Middle frontal gyrus (tissue), 1 donor: ENCODE results near the gene NLRP5.

Experiments
- DNase-seq: peaks from one replicate; pipeline ENCODE4 v3.0.0-alpha.2; 2015; ENCODE audit warnings: low spot score; ENCODE audit errors: extremely low spot score

The NLRP5 gene

DNA sequence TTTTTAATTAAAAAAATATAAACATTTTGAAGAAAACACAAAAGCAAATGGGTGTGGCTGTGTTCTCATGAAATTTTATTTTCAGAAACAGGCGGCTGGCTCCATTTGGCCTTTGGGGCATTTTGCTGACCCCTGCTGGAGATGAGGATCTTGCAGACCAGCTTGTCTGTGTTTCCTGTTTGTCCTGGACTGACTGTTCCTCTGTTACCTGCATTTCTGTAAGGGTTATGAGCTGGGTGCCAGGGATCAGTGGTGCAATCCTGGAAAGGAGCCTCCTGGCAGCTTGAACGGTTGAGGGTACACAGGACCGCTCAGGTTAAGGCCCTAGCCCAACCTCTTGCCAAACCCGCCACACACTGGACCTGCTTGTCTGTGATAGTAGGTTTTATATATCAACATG lies 84.6 kb downstream of the NLRP5 start:
- no peak for DNase-seq

DNA sequence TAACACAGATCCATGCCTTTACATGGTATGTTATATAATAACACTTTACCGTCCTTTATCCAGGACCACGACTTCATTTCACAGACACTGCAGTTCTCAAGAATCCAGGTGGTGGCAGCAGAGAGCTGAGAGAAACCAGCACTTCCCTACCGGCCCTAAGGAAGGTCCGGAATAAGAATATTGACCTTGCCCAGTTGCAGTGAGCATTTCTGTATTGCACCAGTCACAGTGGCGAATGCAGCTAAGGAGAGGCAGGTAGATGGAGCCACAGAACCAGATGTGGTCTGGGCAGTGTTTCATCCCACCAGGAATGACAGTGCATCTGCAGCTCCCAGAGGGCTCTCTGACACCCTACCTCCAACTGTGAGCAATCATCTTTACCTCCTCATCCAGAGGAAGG lies 89.9 kb downstream of the NLRP5 start:
- DNase-seq, result no peak

DNA sequence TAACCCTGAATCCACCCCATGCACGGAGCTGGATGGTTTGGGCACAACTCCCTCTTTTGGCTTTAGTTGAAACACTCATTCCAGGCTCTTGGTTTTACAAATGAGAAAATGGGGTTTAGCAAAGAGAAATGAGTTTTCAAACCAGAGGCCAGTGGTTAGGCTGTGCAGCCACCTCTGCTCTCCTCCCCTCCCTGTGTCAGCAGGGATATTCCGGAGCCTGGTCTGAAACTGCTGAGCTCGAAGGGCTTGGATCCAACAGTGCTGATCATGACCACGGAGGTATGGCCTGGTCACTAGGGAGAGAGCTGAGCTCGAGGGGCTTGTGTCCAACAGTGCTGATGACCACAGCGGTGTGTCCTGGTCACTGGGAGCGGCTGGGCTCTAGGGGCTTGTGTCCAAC lies 93.0 kb downstream of the NLRP5 start:
- no peak for DNase-seq

DNA sequence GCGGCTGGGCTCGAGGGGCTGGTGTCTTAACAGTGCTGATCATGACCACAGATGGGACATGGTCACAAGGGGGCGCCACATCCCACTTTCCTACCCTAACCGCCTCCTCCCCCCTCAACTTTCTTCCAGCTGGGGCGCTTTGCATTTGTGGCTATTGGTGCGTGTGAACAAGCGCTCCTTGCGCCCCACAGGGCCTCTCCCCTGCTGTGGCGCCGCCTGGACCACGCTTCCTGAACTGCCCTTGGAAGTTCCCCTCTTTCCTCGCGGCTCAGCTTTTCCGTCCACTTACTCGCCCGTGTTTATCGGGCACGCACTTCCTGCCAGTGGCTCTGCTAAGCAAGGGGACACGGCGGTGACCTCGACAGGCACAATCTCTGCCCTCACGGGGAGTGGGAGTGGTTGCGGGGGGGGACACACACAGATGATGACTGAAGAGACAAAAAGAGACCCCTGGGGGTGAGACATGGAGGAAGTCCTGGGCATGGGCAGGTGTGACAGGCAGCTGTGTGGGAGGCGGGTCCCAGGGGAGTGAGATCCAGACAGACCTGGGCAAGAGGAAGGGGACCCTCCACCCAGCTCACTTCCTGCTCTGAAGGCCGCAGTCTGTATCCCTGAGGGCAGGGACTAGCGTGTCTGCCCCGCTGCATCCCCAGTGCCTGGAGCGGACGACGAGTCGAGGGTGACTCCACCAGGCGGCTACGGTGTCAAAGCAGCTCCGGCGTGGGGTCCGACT lies 94.3 kb downstream of the NLRP5 start:
- DNase-seq, result peak; percentile 11

DNA sequence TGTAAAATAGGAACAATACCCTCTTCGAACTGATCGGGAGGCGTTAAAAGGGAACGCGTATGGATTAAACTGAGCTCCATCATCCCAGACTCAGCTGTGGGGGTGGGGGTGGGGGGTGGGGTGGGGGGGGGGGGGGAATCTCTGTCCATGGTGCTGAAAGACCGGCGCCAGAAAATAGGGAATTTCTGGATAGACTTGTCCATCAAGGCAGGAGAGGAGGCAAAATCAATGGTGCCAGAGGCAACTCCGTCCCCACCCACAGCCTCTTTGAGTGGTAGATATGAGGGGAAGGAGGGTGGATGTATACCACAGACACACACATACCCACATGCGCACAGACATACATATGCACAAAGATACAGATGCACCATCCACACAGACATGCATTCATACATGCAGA lies 97.1 kb downstream of the NLRP5 start:
- no peak for DNase-seq

DNA sequence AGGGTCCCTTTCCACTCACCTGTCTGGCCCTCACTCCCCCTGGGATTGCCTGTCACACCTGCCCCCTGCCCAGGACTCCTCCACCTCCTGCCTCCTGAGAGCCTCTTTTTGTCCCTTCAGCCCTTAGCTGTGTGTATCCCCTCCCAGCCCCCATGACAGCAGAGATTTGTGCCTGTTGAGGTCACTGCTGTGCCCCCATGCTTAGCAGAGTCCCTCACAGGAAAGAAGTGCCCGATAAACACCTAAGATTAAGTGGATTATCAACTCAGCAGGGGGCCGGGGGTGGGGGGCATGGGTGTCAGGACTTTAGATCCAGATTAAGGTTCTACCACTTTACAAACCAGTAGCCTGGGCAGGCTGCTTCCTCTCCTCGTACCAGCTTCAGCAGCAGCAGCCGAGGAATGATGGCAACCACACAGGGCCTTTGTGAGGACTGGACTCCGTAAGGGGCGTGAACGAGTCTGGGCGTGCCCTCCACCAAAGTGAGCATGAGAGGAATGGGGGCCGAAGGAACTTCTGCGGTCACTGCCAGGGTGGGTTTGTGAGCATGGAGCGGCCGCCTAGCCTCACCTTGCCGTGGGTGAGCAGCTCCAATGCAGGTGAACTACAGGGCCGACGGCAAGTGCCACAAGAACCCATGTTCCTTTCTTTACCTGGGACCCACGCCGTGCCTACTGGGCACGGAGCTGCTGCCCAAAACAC lies 98.4 kb downstream of the NLRP5 start:
- DNase-seq, result no peak

DNA sequence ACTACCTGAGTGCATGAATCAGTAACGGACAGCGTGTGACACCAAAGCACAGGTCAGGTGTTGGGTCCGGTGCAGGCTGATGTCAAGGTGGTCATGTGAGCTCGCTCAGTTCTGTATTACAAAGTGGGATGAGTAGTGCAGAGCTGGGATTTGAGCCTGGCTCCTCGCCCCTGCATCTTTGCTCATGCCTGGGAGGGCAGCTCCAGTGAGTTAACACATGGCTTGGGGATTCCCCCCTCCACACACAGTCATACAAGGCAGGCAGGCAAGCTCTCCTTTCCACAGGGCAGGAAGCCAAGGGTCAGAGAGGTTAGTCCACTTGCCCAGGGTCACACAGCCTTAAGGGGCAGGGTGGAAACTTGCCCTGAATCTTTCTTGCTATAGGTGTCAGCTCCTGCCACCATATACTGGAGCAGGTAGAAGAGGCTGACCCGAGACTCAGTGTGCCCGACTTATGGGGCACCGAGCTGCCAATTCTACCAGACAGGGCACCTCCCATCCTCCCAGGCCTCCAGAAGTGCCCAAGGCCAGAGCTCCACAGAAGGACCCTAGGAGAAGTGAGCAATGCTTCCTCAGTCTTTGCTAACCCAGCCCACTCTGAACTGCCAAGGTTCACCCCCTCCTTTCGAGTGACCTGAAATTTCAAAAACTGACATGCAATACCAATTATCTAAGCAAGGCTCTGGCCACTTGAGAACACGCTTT lies 99.1 kb downstream of the NLRP5 start:
- no peak for DNase-seq

DNA sequence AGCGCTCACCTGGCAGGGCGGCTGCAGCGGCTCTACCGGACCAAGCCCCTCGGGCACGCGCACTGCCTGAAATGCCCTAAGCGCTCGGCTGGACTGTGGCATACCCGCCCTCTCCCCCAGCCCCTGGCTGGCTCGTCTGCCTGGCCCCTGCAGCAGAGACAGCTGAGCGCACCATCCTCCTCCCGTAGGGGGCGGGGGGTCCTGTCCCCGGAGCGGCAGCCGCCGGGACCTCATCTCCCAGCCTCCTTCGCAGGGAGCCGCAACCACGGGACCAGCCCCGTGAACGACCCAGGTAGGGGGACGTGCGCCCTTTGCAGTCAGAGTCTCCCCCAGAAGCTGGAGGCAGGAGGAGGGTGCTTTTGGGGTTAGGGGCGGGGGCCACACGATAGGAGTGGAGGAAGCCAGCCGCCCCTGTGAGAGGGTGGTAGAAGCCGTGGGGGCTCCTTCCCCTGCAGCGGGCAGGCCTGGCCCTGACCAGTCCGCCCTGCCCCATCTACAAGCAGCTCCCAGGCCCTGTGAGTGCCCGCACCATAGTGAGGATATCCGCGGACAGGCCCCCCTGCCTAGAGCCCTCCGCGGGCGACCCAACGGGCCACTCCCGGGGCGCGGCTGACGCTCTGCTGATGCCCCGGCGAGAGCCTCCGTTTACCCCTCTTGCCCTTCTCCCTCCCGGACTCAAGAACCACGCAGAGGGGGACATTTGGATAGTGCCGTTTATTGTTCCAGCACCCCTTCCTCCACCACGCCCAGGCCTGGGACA lies 100.3 kb downstream of the NLRP5 start:
- DNase-seq, result no peak

DNA sequence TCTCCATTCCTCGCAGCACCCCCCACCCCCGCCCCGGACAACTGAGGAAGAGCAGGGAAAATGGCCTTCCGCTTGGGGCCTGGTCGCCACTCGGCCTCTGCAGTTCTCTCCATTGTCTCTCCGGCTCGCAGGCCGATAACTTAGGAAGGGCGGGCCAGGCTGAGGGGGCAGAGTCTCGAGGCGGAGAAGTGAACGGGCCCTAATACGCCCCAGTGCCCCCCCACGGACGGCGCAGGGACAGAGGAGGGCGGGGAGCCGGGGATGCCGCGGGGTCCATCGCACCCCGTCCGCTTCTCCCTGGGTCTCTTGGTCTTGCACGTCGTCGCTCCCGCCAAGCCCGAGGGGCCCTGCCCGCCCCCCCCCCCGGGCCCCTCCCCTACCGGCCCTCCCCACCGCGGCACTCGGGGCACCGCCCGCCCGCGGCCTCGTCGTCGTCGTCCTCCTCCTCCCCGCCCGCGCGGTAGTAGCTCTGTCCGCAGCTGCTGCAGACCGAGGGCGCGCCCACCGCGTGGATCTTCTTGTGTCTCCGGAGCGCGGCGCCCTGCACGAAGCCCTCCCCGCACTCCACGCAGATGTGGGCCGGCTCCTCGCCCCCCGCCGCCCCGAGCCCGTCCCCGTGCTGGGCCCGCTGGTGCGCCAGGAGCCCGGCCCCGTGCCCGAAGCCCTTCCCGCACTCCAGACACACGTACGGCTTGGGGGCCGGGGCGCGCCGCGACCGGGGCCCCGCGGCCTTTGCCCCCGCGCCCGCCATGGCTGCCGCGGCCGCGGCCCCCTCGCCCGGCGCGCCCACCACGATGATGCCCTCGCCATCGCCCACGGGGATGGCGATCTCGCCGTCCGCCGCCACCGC lies 101.3 kb downstream of the NLRP5 start:
- DNase-seq, result no peak

DNA sequence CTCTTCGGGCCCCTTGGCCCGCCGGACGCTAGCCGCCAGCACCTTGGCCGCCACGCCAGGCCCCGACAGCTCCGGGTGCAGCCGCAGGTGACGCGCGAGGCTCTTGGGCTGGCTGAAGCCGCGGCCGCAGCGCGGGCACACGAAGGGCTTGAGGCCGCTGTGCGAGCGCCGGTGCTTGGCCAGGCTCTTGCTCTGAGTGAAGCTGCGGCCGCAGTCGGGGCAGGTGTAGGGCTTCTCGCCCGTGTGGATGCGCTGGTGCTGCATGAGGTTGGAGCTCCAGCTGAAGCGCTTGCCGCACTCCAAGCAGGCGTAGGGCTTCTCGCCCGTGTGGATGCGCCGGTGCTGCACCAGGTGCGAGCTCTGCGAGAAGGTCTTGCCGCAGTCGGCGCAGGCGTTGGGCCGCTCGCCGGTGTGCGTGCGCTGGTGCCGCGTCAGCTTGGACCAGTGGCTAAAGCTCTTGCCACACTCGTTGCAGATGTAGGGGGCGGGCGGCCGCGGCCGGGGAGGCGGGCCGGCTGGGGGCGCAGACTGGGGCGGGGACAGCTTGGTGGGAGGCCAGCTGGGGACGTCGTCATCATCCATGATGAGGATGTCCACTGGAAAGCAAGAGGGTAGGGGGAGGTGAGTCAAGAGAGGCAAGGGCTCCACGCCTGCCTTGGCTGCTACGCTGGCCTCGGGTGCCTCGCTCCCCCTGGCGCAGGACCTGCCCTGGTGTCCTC lies 102.1 kb downstream of the NLRP5 start:
- DNase-seq, result no peak

DNA sequence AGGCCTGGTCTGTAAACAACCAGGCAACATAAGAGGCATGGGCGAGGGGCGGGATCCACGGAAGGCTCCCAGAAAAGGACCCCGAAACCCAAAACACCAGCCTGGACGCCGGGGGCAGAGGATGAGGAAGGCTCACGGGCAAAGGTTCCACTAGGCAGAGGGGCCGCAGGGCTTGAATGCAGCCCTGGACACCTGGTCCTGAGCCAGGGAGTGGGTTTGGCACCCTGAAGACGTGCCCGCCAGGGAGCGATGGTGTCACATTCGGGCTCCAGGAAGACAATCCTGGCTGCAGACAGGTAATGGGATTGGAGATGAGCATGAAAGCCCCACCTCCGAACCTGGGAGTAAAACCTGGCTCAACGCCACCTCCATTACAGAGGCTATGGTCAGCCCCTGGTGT lies 102.8 kb downstream of the NLRP5 start:
- DNase-seq, result no peak

DNA sequence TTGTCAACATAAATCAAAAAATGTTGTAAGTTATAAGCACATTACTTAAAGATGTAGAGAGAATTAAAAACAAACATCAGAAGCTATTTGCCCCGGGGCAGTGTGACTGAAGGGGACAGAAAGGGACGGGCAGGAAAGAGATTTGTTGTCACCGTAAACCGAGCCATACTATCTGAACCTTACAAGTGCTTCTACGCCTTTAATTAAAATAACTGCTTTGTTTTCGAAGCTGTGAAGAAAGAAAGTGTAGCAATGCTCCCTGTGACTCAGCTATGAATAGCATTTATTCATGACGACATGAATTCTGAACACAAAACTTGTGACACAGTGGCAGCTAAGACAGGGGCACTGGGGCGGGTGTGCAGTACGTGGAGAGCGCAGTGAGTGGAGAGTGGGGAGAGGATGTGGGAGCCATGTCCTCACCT lies 104.5 kb downstream of the NLRP5 start:
- no peak for DNase-seq

DNA sequence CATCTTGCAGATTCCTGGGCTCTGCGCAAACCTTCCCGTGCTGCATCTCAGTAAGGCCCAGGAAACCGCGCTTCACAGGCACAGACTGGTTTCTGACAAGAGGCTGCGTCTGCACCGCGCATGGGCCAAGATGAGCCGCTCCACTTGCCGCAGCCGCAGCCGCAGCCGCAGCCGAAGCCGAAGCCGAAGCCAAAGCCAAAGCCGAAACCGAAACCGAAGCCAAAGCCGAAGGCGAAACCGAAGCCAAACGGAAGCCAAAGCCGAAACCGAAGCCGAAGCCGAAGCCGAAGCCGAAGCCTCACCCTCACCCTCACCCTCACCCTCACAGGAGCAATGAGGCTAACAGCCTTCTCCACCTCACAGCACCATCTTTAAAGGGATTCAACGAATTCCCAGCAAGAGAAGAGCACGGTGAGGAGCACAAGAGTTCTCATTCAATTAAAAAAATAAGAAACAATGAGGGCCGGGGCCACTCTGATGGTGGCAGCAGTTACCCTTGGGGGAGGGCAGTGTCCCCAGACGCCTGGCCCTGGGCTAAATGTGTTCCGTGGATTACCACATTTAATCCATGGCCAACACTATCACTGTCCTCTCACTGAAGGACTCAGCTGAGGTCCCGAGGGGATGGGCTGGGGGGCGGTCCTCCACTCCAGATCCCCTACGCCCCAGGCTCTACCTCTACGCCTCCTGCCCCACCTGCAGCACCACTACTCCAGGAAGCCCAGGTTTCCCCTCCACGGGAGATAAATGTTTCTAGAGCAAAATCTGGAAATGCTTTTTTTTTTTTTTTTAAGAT lies 105.4 kb downstream of the NLRP5 start:
- no peak for DNase-seq

DNA sequence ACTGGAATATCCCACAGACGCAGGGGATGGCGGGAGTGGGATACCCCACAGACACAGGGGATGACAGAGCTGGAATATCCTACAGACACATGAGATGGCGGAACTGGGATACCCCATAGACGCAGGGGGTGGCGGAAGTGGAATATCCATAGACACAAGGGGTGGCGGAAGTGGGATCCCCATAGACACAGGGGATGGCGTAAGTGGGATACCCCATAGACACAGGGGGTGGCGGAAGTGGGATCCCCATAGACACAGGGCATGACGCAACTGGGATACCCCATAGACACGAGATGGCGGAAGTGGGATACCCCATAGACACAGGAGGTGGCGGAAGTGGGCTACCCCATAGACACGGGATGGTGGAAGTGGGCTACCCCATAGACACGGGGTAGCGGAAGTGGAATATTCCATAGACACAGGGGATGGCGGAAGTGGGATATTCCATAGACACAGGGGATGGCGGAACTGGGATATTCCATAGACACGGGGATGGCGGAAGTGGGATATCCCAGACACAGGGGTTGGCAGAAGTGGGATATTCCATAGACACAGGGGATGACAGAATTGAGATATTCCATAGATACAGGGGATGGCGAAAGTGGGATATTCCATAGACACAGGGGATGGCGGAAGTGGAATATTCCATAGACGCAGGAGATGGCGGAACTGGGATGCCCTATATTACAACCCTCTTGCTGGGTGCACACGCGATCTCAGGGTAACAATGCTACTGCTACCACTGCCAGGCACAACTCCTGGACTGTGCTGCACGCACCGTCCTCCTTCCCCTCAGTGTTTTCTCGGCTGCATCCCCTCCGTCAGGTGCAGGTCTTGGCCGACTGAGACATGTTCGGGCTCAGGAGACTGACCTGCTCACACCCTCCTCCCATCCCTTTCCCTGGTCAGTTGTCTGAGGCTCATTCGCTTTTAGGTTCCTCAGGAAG lies 106.4 kb downstream of the NLRP5 start:
- DNase-seq, result no peak

DNA sequence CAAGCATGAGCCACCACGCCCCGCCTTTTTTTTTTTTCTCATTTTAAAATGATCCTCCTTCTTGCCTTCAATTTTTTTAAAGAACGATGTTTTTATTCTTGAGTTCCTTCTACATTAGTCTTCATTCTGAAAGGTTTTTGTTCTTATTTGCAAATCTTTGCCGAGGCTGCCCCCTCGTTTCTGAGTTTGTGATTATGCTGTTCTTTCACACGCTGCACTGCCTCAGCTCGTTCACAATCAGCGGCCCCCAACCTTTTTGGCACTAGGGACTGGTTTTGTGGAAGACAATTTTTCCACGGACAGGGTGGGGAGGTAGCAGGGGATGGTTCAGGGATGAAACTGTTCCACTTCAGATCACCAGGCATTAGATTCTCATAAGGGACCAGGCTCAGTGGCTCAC lies 107.9 kb downstream of the NLRP5 start:
- DNase-seq, result no peak

DNA sequence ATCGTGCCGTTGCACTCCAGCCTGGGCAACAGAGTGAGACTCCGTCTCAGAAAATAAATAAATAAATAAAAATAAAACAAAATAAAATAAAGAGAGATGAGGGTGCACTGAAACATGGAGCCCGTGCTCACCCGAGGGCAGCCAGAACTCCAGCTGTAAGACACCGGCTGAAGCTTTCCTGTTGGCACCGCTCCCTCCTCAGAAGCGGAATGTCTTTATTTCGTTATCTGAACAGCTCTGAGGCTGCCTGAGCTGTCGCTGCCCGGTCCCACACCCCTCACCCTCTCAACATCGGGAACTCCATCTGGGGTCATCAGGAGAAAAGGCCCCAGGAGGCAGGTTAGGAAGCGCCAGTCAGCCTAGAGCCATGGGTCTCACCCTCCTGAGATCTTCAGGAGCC lies 110.1 kb downstream of the NLRP5 start:
- no peak for DNase-seq

DNA sequence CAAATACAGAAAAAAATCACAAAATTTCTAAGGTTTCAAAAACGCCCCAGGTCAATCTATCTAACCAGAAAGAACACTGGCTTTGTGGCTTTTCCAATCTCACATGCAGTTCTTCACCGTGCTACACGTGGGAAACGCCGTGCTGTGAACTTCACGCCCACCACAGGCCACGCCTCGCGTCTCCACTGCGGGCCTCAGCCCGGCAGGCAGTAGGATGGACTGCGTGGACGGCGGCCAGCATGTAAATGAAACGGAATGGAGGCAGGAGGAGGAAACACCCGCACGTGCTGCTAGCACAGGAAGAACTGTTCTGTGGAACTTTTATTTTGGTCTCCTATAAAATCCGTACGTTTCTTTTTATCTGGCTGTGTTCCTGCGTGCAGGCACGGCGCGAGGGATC lies 110.7 kb downstream of the NLRP5 start:
- no peak for DNase-seq

DNA sequence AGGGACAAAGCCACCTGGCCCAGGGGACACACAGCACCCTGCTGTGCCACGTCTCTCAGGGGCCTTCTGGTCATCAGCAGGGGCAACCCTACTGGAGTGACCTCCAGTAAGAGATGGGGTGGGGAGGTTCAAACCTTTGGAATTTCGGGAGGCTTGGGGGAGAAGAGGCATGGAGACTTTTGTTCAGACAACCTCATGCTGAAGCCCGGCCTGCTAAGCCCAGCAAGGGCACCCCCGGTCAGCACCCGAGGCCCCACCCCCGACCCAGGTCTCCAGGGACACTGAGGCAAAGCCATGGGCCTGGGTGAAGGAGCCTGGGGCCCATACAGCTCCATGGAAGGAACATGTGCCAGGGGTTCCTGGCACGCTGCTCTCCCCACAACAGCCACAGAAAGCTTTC lies 111.2 kb downstream of the NLRP5 start:
- no peak for DNase-seq
